HG03575 (cell line): ENCODE data around the gene ATP8B4.

Experiments
- ATAC-seq: cut with Tn5 transposase; IDR thresholded peaks from one replicate; pipeline ENCODE4 v1.9.1; 2021; ENCODE audit not compliant: unreplicated experiment, insufficient number of reproducible peaks, low FRiP score; ENCODE audit errors: extremely low read depth

Gene ATP8B4

GRCh38 chr15:49915822-49916221 lies 203.2 kb downstream of the ATP8B4 start:
- no peak for ATAC-seq

- no peak for ATAC-seq
Measured at GRCh38 chr15:49908933-49909295, 210.1 kb downstream of the ATP8B4 start.

GRCh38 chr15:49908236-49908932 lies 210.6 kb downstream of the ATP8B4 start:
- ATAC-seq: no peak

GRCh38 chr15:49906966-49907365 lies 212.1 kb downstream of the ATP8B4 start:
- ATAC-seq: no peak

- ATAC-seq: no peak
Measured at GRCh38 chr15:49905221-49905620, 213.8 kb downstream of the ATP8B4 start.

- ATAC-seq: no peak
Measured at GRCh38 chr15:49904296-49904695, 214.7 kb downstream of the ATP8B4 start.

GRCh38 chr15:49902685-49903501 lies 216.1 kb downstream of the ATP8B4 start:
- ATAC-seq: no peak

GRCh38 chr15:49901996-49902684 lies 216.9 kb downstream of the ATP8B4 start:
- no peak for ATAC-seq

GRCh38 chr15:49901321-49901720 lies 217.7 kb downstream of the ATP8B4 start:
- no peak for ATAC-seq

GRCh38 chr15:49900903-49901235 lies 218.2 kb downstream of the ATP8B4 start:
- ATAC-seq: no peak

- no peak for ATAC-seq
Measured at GRCh38 chr15:49900006-49900902, 218.8 kb downstream of the ATP8B4 start.

GRCh38 chr15:49898575-49899283 lies 220.3 kb downstream of the ATP8B4 start:
- ATAC-seq: no peak

- ATAC-seq: no peak
Measured at GRCh38 chr15:49898097-49898496, 220.9 kb downstream of the ATP8B4 start.

- no peak for ATAC-seq
Measured at GRCh38 chr15:49895347-49896223, 223.4 kb downstream of the ATP8B4 start.

GRCh38 chr15:49890689-49891088 lies 228.3 kb downstream of the ATP8B4 start:
- ATAC-seq: no peak

- ATAC-seq: no peak
Measured at GRCh38 chr15:49889536-49889935, 229.5 kb downstream of the ATP8B4 start.

GRCh38 chr15:49888734-49889133 lies 230.3 kb downstream of the ATP8B4 start:
- ATAC-seq: no peak

- ATAC-seq: no peak
Measured at GRCh38 chr15:49888323-49888693, 230.7 kb downstream of the ATP8B4 start.
